CD4-positive, alpha-beta T cell (primary cell): ENCODE data around the gene MMRN1. TPM values are rescaled to one million over a fixed set of nuclear protein-coding genes. Genes with fewer than 3 reads are reported as not detected.

Source experiments
- ATAC-seq: fragments of 200-7000 bp; cut with Tn5 transposase; one replicate; pipeline ENCODE4 v1.10.0; 2022; ENCODE audit warnings: mild to moderate bottlenecking; ENCODE audit not compliant: poor library complexity
- CTCF ChIA-PET: fragments of 350-600 bp; sonication (Branson Sonifier 250); formaldehyde crosslinking; loops from one replicate; lab custom pipeline; 2021; ENCODE audit warnings: antibody characterized with exemption, inconsistent platforms; lab: Charles Lee
- POLR2A ChIA-PET: fragments of 350-600 bp; sonication (Branson Sonifier 250); formaldehyde crosslinking; loops from one replicate; lab custom pipeline; 2021; ENCODE audit warnings: antibody characterized with exemption, inconsistent platforms; lab: Charles Lee
- DNase-seq, 14 experiments: peaks; one replicate each; pipeline ENCODE4 v3.0.0-alpha.2; 2013 to 2020; ENCODE audit warnings: mixed read lengths in 2 of 14
- H3K27ac ChIP-seq, 2 donors: one replicate each; pipeline versions ENCODE4 v1.5.1 to v1.7.0; 2013; ENCODE audit warnings: low read length in 2 of 2, low read depth in 1 of 2, mild to moderate bottlenecking in 1 of 2
- H3K27me3 ChIP-seq, 2 experiments: 1 replicate in 1 of 2; 2 replicates in 1 of 2; pipeline versions ENCODE4 v1.6.1 to v1.7.0; 2013; ENCODE audit warnings: low read length in 2 of 2, control low read depth in 1 of 2, mild to moderate bottlenecking in 1 of 2, moderate library complexity in 1 of 2; ENCODE audit not compliant: insufficient read depth in 2 of 2, control insufficient read depth in 1 of 2
- H3K36me3 ChIP-seq: one replicate; pipeline ENCODE4 v1.6.1; 2013; ENCODE audit warnings: low read length, control low read depth; ENCODE audit not compliant: insufficient read depth
- H3K4me1 ChIP-seq: one replicate; pipeline ENCODE4 v1.6.1; 2013; ENCODE audit warnings: low read length, control low read depth; ENCODE audit not compliant: insufficient read depth
- H3K4me3 ChIP-seq: one replicate; pipeline ENCODE4 v1.5.1; 2013; ENCODE audit warnings: mild to moderate bottlenecking, low read length, moderate library complexity
- H3K9me3 ChIP-seq, 2 experiments: 1 replicate in 1 of 2; 2 replicates in 1 of 2; pipeline versions ENCODE4 v1.6.1 to v1.7.0; 2013; ENCODE audit warnings: low read length in 2 of 2, mild to moderate bottlenecking in 2 of 2, control low read depth in 1 of 2, moderate library complexity in 1 of 2; ENCODE audit not compliant: control insufficient read depth in 1 of 2, insufficient read depth in 1 of 2
- H3K27ac Mint-ChIP-seq: one replicate; pipeline ENCODE4 v1.8.0; 2020; ENCODE audit warnings: mixed read lengths
- H3K27me3 Mint-ChIP-seq: one replicate; pipeline ENCODE4 v1.8.0; 2021; ENCODE audit warnings: mixed read lengths
- H3K36me3 Mint-ChIP-seq: one replicate; pipeline ENCODE4 v1.8.0; 2021; ENCODE audit warnings: low read depth, mixed read lengths
- H3K4me1 Mint-ChIP-seq: one replicate; pipeline ENCODE4 v1.8.0; 2021; ENCODE audit warnings: low read depth, mixed read lengths
- H3K4me3 Mint-ChIP-seq: one replicate; pipeline ENCODE4 v1.8.0; 2020; ENCODE audit warnings: mild to moderate bottlenecking, mixed read lengths
- H3K9me3 Mint-ChIP-seq: one replicate; pipeline ENCODE4 v1.8.0; 2020; ENCODE audit warnings: mixed read lengths
- CTCF ChIP-seq: fragments of 200-600 bp; IDR thresholded peaks from one replicate; pipeline ENCODE4 v1.8.0; 2022; ENCODE audit warnings: antibody characterized with exemption, mild to moderate bottlenecking
- intact Hi-C, 2 experiments: fragments of 100-400 bp; cut with DNase I in 1 of 2; cut with micrococcal nuclease in 1 of 2; formaldehyde crosslinking; loops; one replicate each; pipeline versions ENCODE4 v1.15.1 to v1.9.0; 2023 to 2025; cut with DNase I, micrococcal nuclease
- total RNA-seq, 174 experiments: library from RNA in 2 of 174; stranded (reverse) in 2 of 174; gene quantifications; one replicate each; pipeline ENCODE4 v1.2.3 and lab custom pipeline; 2021 to 2026

Gene MMRN1
- total RNA-seq, 2 experiments from 2014 or later: 0.19 to 0.22 TPM

GRCh38 chr4:89949782-89950387 lies 55.2 kb downstream of the MMRN1 start:
- Histone ChIP-seq H3K4me1 (no peaks in the 10 kb centered on the region), H3K27me3 (no peaks in the 10 kb centered on the region), H3K9me3 (no peaks in the 10 kb centered on the region), H3K36me3 (no peaks in the 10 kb centered on the region), H3K27ac (no peak overlapping the region), H3K4me3 (no peak overlapping the region)
- H3K27ac Mint-ChIP-seq: no peak overlapping the region
- H3K9me3 Mint-ChIP-seq: no peaks in the 10 kb centered on the region
- intact Hi-C loops: no loop called here
- no peak for ATAC-seq
- DNase-seq: no peak
- POLR2A ChIA-PET: no interaction called here
- H3K4me3 Mint-ChIP-seq: no peak overlapping the region
- CTCF ChIA-PET: no interaction called here
- no peak for TF ChIP-seq CTCF
- no peaks in the 10 kb centered on the region for H3K27me3 Mint-ChIP-seq
- no peaks in the 10 kb centered on the region for H3K4me1 Mint-ChIP-seq
- no peaks in the 10 kb centered on the region for H3K36me3 Mint-ChIP-seq

GRCh38 chr4:89952458-89952857 lies 57.8 kb downstream of the MMRN1 start:
- Histone ChIP-seq H3K27me3 (no peaks in the 10 kb centered on the region), H3K9me3 (no peaks in the 10 kb centered on the region), H3K4me1 (no peaks in the 10 kb centered on the region), H3K27ac (no peak overlapping the region), H3K4me3 (no peak overlapping the region), H3K36me3 (no peaks in the 10 kb centered on the region)
- Mint-ChIP-seq H3K27me3 (no peaks in the 10 kb centered on the region), H3K27ac (no peak overlapping the region), H3K36me3 (no peaks in the 10 kb centered on the region), H3K4me1 (no peaks in the 10 kb centered on the region), H3K4me3 (no peak overlapping the region), H3K9me3 (no peaks in the 10 kb centered on the region)
- POLR2A ChIA-PET: no interaction called here
- no peak for TF ChIP-seq CTCF
- CTCF ChIA-PET: no interaction called here
- intact Hi-C loops: no loop called here
- no peak for ATAC-seq
- DNase-seq: no peak

- H3K9me3 Mint-ChIP-seq: no peaks in the 10 kb centered on the region
- no peak overlapping the region for H3K4me3 Mint-ChIP-seq
- ATAC-seq (no peak), DNase-seq (no peak)
- TF ChIP-seq CTCF: no peak
- Histone ChIP-seq H3K27ac (no peak overlapping the region), H3K36me3 (no peaks in the 10 kb centered on the region), H3K4me3 (no peak overlapping the region), H3K9me3 (no peaks in the 10 kb centered on the region), H3K27me3 (no peaks in the 10 kb centered on the region), H3K4me1 (no peaks in the 10 kb centered on the region)
- ChIA-PET POLR2A (no interaction called here), CTCF (no interaction called here)
- H3K27me3 Mint-ChIP-seq: no peaks in the 10 kb centered on the region
- no peak overlapping the region for H3K27ac Mint-ChIP-seq
- H3K4me1 Mint-ChIP-seq: no peaks in the 10 kb centered on the region
- intact Hi-C loops: no loop called here
- H3K36me3 Mint-ChIP-seq: no peaks in the 10 kb centered on the region
Measured at GRCh38 chr4:89954906-89955695, 60.4 kb downstream of the MMRN1 start.
